ENCODE measurements around the gene NDUFAF8. TPM values are rescaled to one million over a fixed set of nuclear protein-coding genes. Genes with fewer than 3 reads are reported as not detected.

NDUFAF8 gene
- total and polyA plus RNA-seq, 2 experiments from 2014 or later, result 53.1 to 136 TPM

- no peaks in the 10 kb centered on the region for H4K20me1 ChIP-seq (ENCODE audit: insufficient read depth)
- WGBS, 2 experiments (ENCODE audit: low coverage in 1 of 2, low lambda C conversion rate in 2 of 2, missing lambda C conversion rate in 2 of 2), result 92 to 94% methylated on average over 35 to 38 of the region's 43 CpGs
- H3K9ac ChIP-seq, result no peak overlapping the region
- H3K79me2 ChIP-seq (ENCODE audit: insufficient read depth), result peaks cover 13% of the 10 kb centered on the region; the same call in 1 of the 2 replicates
- in situ Hi-C loops (cut with MboI), result no loop called here
- H3K4me2 ChIP-seq (ENCODE audit: unreplicated experiment), result no peak overlapping the region
- no peak overlapping the region for H3K27ac ChIP-seq
- H3F3A ChIP-seq (ENCODE audit: insufficient read depth), result no peaks in the 10 kb centered on the region
- H2AFZ ChIP-seq, result no peak overlapping the region
- H3K9me3 ChIP-seq (ENCODE audit: low read depth), result no peaks in the 10 kb centered on the region
- no peak for DNase-seq
- H3K36me3 ChIP-seq (ENCODE audit: low read depth), result no peaks in the 10 kb centered on the region
- H3K4me3 ChIP-seq, result no peak overlapping the region
- H3K9me2 ChIP-seq (ENCODE audit: insufficient read depth), result no peaks in the 10 kb centered on the region
- no peaks in the 10 kb centered on the region for H3K4me1 ChIP-seq (ENCODE audit: insufficient read depth)
- no peaks in the 10 kb centered on the region for H3K27me3 ChIP-seq (replicated peaks; ENCODE audit: insufficient read depth)
- TF ChIP-seq EZH2phosphoT487 (IDR thresholded peaks at IDR 0.05; ENCODE audit: insufficient read depth, low read depth), result no peak
- TF ChIP-seq EZH2 (IDR thresholded peaks at IDR 0.05; ENCODE audit: insufficient read depth, poor library complexity, severe bottlenecking), result no peak
Measured at GRCh38 chr17:81231766-81232581, 7.1 kb upstream of the NDUFAF8 start.

DNA sequence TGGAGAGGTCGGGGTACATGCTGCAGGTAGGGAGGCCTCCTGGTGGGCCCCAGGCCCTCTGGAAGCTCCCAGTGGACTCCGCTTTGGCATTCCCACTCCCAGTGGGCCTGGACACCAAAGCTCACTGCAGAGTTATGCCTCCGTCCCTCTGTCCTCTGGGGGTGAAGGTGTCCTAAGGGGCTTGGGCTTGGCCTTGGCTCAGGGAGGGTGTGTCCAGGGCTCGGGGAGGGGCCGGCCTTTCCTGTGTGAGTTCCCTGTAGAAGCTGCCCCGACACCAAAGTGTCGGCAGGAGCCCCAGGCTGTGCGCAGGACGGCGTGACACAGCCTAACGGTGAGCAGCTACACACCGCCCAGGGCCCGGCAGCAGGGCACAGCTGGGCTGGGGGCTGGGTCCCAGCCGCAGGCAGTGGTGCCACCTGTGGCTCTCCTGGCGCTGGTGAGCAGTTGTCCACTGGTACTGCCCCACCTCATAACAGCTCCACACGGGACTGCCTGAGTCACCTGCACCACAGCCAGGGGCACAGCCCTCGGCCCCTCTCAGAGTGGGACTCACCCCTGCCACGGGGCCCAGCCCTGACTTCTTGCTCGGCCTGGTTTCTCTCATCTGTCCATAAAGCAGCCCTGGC lies 6.4 kb upstream of the NDUFAF8 start:
- Histone ChIP-seq H3K4me1 (ENCODE audit: insufficient read depth) (peaks cover 4% of the 10 kb centered on the region; the same call in 1 of the 2 replicates), H3K79me2 (ENCODE audit: insufficient read depth) (peaks cover 21% of the 10 kb centered on the region), H3K9me3 (ENCODE audit: low read depth) (no peaks in the 10 kb centered on the region), H3K9me2 (ENCODE audit: insufficient read depth) (no peaks in the 10 kb centered on the region), H3K27me3 (replicated peaks; ENCODE audit: insufficient read depth) (no peaks in the 10 kb centered on the region), H3F3A (ENCODE audit: insufficient read depth) (no peaks in the 10 kb centered on the region), H3K4me3 (no peak overlapping the region), H3K9ac (no peak overlapping the region), H3K4me2 (ENCODE audit: unreplicated experiment) (no peak overlapping the region), H2AFZ (no peak overlapping the region), H4K20me1 (ENCODE audit: insufficient read depth) (no peaks in the 10 kb centered on the region), H3K36me3 (ENCODE audit: low read depth) (no peaks in the 10 kb centered on the region), H3K27ac (no peak overlapping the region)
- no peak for TF ChIP-seq EZH2 (IDR thresholded peaks at IDR 0.05; ENCODE audit: insufficient read depth, poor library complexity, severe bottlenecking)
- no peak for TF ChIP-seq EZH2phosphoT487 (IDR thresholded peaks at IDR 0.05; ENCODE audit: insufficient read depth, low read depth)
- no peak for DNase-seq
- in situ Hi-C loops (cut with MboI), result no loop called here
- WGBS, 2 experiments (ENCODE audit: low coverage in 1 of 2, low lambda C conversion rate in 2 of 2, missing lambda C conversion rate in 2 of 2), result 89 to 90% methylated on average over 14 to 18 of the region's 19 CpGs

GRCh38 chr17:81233316-81233715 lies 5.8 kb upstream of the NDUFAF8 start:
- Histone ChIP-seq H3K9me2 (ENCODE audit: insufficient read depth) (no peaks in the 10 kb centered on the region), H4K20me1 (ENCODE audit: insufficient read depth) (no peaks in the 10 kb centered on the region), H3K9ac (no peak overlapping the region), H3K27ac (no peak overlapping the region), H3F3A (ENCODE audit: insufficient read depth) (no peaks in the 10 kb centered on the region), H3K36me3 (ENCODE audit: low read depth) (no peaks in the 10 kb centered on the region), H3K79me2 (ENCODE audit: insufficient read depth) (peaks cover 27% of the 10 kb centered on the region), H3K4me3 (no peak overlapping the region), H2AFZ (no peak overlapping the region), H3K4me2 (ENCODE audit: unreplicated experiment) (no peak overlapping the region), H3K9me3 (ENCODE audit: low read depth) (no peaks in the 10 kb centered on the region), H3K27me3 (replicated peaks; ENCODE audit: insufficient read depth) (no peaks in the 10 kb centered on the region), H3K4me1 (ENCODE audit: insufficient read depth) (peaks cover 7% of the 10 kb centered on the region; the same call in 1 of the 2 replicates)
- in situ Hi-C loops (cut with MboI), result no loop called here
- no peak for DNase-seq
- TF ChIP-seq EZH2 (IDR thresholded peaks at IDR 0.05; ENCODE audit: insufficient read depth, poor library complexity, severe bottlenecking) (no peak), EZH2phosphoT487 (IDR thresholded peaks at IDR 0.05; ENCODE audit: insufficient read depth, low read depth) (no peak)
- 91% methylated on average over 9 to 17 of the region's 17 CpGs for WGBS, 2 experiments (ENCODE audit: low coverage in 1 of 2, low lambda C conversion rate in 2 of 2, missing lambda C conversion rate in 2 of 2)

DNA sequence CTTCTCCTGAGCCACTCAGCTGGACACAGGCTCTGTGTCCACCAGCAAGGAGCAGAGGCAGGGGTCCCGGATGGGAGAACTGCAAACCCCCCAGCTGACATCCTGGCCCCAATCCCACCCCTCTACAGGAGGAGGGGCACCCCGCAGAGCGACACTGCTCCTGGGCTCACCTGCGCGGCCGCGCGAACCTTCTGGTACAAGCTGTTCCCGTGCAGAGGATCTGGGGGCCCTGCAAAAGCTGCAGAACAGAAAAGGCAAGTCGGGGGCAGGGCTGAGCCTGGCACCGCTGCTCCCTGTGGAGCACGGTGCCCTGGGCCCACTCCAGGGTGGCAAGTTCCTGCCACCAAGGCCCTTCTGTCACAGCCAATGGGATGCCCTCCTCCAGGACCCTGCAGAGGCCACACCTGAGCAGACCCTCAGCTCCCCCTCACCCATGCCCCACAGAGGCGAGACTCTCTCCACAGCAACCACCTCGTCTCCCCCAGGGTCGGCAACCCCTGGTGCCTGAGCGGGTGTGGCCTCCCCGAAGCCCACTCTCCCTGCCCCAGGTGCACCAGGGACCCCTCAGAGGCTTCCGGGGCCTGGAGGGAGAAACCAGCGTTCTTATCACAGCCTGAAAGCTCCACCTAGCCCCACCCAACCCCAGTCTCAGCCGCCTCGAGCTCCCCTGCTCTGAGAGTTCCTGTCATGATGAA lies 5.2 kb upstream of the NDUFAF8 start:
- no peaks in the 10 kb centered on the region for H3K36me3 ChIP-seq (ENCODE audit: low read depth)

More for the DNA sequence above, 5.2 kb upstream of the NDUFAF8 start:
- Histone ChIP-seq H3K4me3 (no peak overlapping the region), H3K4me2 (ENCODE audit: unreplicated experiment) (no peak overlapping the region), H3F3A (ENCODE audit: insufficient read depth) (no peaks in the 10 kb centered on the region), H4K20me1 (ENCODE audit: insufficient read depth) (no peaks in the 10 kb centered on the region), H3K9me2 (ENCODE audit: insufficient read depth) (no peaks in the 10 kb centered on the region), H3K27ac (no peak overlapping the region), H2AFZ (no peak overlapping the region), H3K79me2 (ENCODE audit: insufficient read depth) (peaks cover 30% of the 10 kb centered on the region), H3K9me3 (ENCODE audit: low read depth) (no peaks in the 10 kb centered on the region), H3K9ac (no peak overlapping the region), H3K4me1 (ENCODE audit: insufficient read depth) (peaks cover 7% of the 10 kb centered on the region; the same call in 1 of the 2 replicates), H3K27me3 (replicated peaks; ENCODE audit: insufficient read depth) (no peaks in the 10 kb centered on the region)
- no peak for DNase-seq
- TF ChIP-seq EZH2phosphoT487 (IDR thresholded peaks at IDR 0.05; ENCODE audit: insufficient read depth, low read depth), result no peak
- TF ChIP-seq EZH2 (IDR thresholded peaks at IDR 0.05; ENCODE audit: insufficient read depth, poor library complexity, severe bottlenecking), result no peak
- 89 to 91% methylated on average over 14 to 18 of the region's 21 CpGs for WGBS, 2 experiments (ENCODE audit: low coverage in 1 of 2, low lambda C conversion rate in 2 of 2, missing lambda C conversion rate in 2 of 2)
- in situ Hi-C loops (cut with MboI), result no loop called here
